Measurements from ENCODE around the gene SAA4.
"Not testable (repeated sequence)": the region's sequence is repeated elsewhere in the genome, so short reads cannot be mapped to it uniquely, and the experiment has no call there.

Gene SAA4, protein sequence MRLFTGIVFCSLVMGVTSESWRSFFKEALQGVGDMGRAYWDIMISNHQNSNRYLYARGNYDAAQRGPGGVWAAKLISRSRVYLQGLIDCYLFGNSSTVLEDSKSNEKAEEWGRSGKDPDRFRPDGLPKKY

DNA sequence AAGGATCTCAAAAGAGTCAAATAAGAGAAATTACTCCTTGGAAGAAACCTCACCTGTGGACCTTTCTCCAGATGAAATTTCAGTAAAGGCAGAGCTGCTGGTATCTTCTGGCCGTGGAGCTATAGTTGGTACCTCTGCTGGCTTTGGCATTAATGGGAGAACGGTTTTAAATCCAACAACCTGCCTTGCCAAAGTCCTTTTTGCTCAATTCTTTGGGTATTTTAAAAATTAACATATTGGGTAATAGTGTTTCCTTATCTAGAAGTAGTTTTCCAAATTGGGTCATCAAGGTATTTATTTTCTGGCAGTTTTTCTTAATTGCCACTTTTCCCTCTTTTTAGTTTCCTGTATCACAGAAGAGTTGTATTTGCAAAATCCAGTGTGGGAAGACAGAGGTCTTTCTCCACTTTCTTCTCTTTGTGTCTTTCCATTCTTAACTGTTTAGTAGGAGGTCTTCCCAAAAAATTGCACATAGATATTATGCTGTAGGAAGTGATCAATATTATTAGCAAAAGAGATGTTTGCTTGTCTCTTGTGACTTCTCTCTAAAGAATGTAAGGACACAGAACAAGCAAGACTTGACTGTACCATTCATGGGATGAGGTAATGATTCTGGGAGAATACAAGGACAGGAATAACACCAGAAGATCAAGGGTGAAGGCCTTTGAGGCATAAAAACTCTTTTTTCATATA lies at the start of gene SAA4:
TSS of gene SAA4 (minus strand) at position 139 of the 693 bp plus-strand sequence. CDS start 876 bp downstream, outside the sequence.
- DNase-seq = no peak

DNA sequence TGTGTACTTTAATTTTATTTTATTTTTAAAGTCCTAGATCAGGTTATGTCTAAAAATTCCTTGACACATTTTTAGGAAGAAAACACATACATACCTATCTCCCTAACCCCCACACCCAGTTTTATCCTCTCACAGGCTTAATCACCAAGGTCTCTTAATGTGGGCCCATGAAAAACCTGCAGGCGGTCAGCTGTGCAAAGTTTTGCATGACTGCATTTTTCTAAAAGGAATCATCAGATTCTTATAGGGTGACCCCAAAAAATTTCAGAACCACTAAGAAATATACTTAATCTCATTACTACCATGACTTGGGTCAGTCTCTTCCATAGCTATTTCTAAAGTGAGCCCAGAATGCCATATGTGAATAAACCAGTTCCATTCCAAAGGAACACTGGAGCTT lies 49.2 kb upstream of the SAA4 start:
- no peak for DNase-seq

DNA sequence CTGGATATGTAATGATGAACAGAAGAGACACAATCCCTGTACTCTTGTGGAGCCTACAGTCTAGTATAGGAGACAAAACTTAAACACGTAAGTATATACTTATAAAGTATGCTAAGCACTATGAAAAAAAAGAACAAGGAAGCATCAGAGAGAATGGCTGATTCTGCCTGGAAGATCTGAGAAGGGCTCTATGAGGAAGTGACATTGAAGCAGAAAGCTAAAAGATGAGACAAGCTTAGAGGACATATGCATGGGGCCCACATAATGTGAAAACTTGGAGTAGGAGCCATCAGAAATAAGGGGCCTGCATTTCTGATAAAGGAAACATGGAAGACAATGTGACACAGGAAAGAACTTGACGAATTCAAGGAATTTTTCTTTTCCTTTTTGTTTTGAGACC lies 46.0 kb upstream of the SAA4 start:
- DNase-seq = no peak

DNA sequence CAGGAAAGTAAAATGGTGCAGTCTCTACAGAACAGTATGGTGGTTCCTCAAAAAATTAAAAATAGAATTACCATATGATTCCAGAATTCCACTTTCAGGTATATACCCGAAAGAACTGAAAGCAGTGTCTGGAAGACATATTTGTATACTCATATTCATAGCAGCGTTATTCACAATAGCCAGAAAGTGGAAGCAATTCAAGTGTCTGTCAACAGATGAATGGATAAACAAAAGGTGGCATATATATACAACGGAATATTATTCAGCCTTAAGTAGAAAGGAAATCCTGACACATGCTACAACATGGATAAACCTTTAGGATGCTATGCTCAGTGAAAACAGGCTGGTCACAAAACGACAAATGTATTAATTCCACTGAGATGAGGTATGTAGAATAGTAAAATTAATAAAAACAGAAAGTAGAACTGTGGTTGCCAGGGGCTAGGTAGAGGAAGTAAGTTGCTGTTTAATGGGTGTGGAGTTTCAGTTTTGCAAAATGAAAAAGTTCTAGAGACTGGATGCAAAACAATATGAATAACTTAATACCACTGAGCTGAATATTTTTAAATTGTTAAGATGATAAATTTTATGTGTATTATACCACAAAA lies 43.9 kb upstream of the SAA4 start:
- no peak for DNase-seq

DNA sequence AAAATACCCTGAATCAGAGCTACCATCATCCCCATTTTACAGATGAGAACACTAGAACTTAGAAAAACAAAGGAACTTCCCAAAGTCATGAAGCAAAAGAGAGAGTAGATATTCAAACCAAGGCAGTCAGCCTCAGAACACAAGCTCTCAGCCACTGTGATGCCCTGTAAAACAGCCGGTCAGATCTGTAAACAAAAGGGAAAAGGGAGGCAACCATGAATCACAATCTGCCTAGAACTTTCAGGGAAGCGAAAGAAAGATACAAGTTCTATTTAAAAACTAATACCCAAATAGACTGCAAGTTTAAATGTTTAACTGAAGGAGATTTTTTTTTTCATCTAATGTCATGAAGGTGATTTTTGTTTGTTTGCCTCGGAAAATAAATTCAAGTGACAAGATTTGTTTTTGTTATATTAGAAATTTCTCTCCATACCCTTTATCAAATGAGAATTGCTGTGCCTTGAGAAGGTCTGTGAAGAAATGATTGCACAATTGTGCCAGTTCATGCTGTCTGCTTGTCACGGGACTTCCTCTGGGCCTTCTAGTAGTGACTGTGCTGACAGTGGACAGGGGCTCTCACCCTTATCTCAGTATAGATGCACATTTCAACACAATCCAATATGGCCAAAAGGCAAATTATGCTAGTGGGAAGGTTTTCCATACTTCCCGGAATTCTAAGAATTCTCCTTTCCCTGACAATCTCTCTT lies 41.1 kb upstream of the SAA4 start:
- DNase-seq = no peak

DNA sequence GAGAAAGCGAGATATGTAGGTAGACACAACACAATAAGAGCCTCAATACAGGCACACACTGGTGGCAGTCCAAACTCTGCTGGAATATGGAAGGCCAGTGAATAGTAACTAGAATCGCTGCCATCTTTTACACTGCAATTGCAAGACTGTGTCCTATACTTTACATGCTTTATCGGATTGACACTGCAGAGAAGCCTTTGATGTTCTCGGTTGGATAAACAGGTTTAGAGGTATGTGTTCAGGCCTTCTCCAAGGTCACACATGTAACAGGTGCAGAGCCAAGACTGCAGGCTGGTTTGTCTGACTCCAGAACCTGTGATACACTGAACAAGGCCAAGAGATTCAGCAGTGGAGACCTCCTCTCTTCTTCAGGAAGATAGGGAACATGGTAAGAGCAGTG lies 34.6 kb upstream of the SAA4 start:
- no peak for DNase-seq

DNA sequence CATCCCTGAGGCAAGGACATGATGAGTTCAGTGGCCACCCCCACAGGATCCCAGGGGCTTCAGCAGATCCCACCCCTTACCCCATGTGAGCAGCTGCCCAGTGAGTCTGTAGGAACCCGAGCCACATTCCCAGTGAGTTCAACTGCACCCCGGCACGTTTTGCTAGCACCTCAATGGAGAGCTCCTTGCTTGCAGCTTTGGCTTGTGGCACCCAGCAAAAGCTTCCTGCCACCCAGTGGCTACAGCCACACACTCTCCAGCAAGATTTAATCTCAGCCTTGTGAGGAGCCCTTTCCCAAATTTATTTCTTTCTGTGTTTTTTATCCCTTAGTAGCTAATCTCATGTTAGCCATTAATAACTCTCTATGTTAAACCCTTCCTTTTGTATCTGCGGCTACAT lies 33.5 kb upstream of the SAA4 start:
- DNase-seq = no peak

DNA sequence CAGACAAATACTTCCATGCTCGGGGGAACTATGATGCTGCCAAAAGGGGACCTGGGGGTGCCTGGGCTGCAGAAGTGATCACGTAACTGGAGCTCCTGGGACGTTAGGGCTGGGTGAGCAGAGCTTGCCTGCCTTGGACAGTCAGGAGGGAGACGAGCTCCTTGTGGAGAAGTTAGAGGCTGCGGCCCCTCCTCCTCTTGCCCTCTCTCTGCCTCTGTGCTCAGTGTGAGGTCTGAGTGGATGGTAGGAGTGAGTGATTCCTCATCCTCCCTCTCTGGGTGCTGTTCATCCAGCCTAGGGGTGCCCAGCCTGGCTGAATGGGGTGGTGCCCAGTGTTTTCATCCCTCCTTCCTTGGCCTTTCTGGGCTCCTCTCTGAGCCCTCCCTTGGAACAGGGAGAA lies 32.6 kb upstream of the SAA4 start:
- not testable (repeated sequence) for DNase-seq

DNA sequence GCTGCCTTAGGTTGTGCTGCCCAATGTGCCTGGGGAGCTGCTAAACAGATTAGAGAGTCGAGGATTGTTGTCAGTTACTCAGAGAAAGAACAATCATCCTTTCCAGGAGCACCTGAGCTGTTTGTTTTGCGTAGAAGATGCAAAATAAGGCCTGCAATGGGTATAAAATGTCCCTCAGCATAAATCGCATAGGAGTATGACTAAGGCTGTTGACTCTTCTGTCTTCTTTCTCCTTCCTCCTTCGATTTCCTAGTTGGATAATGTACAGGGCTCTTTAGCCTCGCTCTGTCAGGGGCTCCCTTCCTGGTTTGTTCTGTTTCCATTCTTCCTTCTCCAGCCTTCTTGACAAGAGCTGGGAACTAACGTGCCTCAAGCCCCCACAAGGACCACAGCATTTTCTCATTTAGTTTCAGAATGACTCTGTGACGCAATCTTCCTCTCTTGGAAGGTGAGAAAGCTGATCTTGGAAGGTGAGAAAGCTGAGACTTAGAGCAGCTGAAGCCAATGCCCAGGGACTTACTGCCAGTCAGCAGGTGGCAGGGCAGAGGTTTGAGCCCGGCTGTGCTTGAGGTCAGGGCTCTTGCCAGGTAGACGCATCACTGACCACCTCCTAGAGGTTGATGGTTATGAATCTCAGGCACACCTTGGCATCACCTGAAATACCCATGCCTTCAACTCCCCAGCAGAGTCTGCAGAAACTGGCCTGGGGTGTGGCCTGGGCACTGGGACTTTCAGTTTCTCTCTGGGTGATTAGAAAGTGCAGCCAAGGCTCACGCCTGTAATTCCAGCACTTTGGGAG lies 30.9 kb upstream of the SAA4 start:
- DNase-seq = not testable (repeated sequence)

DNA sequence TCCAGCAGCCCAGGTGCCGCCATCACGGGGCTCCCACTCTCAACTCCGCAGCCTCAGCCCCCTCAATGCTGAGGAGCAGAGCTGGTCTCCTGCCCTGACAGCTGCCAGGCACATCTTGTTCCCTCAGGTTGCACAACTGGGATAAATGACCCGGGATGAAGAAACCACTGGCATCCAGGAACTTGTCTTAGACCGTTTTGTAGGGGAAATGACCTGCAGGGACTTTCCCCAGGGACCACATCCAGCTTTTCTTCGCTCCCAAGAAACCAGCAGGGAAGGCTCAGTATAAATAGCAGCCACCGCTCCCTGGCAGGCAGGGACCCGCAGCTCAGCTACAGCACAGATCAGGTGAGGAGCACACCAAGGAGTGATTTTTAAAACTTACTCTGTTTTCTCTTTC lies 29.3 kb upstream of the SAA4 start, which contains the start of gene SAA1:
TSS of gene SAA1 (plus strand) at position 316 of the 400 bp plus-strand sequence. CDS start 624 bp downstream, outside the sequence.
- DNase-seq = no peak

DNA sequence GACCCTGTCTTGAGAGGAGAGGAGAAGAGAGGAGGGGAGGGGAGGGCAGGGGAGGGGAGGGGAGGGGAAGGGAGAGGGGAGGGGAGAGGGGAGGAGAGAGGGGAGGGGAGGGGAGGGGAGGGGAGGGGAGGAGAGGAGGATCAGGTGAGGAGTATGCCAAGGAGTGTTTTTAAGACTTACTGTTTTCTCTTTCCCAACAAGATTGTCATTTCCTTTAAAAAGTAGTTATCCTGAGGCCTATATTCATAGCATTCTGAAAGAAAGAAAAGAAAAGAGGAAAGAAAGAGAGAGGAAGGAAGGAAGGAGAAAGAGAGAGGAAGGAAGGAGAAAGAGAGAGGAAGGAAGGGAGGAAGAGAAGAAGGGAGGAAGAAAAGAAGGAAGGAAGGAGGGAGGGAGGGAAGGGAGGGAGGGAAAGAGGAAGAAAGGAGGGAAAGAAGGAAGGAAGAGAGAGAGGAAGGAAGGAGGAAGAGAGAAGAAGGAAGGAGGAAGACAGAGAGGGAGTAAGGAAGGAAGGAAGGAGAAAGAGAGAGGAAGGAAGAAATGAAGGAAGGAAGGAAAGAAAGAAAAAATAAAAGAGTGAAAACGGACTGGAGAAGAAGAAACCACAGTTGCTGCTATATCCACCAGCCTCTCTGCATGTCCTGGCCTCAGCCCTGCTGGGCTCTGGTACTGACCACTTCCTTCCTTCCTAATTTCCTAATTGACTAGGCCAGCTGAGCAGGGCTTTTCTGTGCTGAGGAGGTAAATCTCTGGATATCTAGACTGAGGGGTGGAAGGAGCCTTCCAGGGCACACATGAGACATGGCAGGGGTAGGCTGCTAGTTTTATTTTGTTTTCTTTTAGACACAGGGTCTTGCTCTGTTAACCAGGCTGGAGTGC lies 28.3 kb upstream of the SAA4 start:
- no peak for DNase-seq

DNA sequence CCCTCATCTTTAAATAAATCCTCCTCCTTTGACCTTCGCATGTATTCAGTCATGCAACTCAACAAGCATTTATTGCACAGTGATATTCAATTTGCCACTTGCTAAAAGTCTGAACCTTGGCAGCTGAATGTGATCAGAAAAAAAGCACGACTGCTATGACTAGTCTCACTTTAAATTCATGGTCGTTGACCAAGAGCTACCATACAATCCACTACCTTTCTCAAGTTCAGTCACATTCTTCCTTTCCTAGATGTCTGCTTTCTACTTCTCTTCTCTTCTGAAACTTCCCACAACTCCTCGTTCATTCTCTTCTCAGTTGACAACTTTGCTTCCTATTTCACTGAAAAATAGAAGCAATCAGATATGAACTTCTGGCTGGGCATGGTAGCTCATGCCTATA lies 27.4 kb upstream of the SAA4 start:
- no peak for DNase-seq

DNA sequence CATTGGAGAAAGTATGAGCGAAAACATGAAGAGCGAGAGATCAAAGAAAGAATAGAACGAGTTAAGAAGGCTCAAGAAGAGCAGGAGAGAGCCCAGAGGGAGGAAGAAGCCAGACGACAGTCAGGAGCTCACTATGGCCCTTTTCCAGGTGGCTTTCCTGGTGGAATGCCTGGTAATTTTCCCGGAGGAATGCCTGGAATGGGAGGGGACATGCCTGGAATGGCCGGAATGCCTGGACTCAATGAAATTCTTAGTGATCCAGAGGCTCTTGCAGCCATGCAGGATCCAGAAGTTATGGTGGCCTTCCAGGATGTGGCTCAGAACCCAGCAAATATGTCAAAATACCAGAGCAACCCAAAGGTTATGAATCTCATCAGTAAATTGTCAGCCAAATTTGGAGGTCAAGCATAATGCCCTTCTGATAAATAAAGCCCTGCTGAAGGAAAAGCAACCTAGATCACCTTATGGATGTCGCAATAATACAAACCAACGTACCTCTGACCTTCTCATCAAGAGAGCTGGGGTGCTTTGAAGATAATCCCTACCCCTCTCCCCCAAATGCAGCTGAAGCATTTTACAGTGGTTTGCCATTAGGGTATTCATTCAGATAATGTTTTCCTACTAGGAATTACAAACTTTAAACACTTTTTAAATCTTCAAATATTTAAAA lies 26.2 kb upstream of the SAA4 start:
- DNase-seq = not testable (repeated sequence)

DNA sequence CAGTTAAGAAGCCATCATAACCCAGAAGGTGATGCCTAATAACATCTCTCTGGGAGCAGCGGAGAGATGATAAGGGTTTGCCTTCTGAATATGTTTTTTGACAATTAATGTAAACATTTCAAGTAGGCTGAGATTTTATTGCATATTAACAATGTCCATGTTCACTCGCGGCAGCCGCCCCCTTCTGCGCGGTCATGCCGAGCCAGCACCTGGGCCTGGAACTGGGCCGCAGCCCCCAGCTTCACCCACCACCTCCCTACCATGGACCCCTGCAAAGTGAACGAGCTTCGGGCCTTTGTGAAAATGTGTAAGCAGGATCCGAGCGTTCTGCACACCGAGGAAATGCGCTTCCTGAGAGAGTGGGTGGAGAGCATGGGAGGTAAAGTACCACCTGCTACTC lies 25.1 kb upstream of the SAA4 start:
- DNase-seq = no peak

DNA sequence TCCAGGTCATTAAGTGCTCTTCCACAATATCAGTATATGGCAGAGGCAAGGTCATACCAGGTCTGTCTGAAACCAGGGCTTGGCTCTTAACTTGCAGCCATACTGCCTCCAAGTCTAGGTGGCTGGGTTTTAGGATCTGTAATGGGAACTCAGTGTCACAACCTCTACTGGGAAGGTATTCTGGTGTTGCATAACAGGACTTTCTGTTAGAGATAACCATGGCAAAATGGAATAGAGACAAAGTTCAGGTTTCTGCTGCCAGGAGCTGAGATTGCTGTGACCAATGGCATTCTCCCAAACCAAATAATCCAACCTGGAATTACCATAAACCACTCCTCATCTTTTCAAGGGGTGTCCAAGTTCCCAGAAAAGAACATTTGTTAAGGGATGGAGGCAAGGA lies 22.7 kb upstream of the SAA4 start:
- DNase-seq = no peak

DNA sequence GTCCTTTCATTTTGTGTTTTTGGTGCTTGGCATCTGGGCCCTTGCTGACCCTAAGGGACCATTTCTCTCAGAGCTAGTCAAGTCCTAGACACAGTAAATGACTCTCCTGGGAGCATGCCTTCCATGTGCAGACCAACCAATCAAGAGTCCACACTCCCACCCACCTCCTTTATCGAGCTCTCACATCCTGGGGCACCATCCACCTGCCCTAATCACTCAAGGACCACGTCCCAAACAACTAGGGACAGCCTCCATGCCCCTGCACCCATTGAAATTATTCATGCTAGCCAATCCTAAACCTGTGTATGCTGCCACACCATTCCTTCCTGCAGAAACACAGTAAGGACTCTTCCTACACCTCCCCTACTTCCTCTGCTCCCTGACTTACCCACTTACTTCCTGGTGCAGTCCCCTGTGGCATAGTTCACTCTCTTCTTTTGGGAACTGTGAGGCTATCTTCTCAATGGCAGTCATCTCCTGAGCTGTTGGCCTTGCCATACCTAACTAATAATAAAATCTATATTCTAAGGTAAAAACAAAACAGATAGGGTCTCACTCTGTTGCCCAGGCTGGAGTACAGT lies 18.3 kb upstream of the SAA4 start:
- no peak for DNase-seq

DNA sequence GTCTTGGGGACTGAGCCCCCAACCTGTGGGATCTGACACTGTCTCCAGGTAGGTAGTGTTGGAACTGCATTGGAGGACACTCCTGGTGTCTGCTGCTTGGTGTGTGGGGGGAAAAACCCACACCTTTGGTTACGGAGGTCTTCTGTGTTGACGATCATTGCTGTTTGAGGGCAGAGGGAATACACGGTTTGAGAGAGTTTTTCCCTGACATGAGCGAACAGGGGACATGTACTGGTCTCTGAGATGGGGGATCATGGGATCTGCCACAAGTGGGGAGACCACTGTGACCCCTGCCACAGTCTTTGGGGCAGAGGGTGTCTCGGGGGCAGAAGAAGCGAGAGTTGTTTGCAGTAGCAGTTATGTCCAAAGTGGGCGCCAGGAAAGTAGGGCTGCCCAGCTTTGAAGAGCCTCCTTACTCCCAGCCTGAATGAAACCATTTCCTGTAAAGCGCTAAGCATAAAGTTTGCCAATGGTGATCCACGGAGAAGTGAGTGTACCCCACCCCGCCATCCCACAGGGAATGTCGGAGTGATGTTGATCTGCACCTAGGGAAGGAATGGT lies 17.3 kb upstream of the SAA4 start:
- no peak for DNase-seq

DNA sequence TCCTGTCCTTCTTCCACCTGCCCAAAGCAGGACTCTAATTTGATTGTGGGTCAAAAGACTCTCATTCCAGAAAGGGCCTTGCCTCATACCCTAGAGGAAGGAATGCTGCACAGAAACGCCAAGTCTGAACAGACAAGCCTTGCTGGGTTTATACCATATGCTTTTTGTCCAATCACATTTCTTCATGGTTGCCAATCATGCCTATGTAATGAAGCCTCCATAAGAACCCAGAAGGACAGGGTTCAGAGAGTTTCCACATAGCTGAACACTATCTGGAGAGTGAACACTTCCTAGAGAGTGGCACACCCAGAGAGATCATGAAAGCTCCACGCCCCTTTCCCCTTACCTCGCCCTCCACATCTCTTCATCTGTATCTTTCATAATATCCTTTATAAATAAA lies 16.6 kb upstream of the SAA4 start:
- DNase-seq = no peak

DNA sequence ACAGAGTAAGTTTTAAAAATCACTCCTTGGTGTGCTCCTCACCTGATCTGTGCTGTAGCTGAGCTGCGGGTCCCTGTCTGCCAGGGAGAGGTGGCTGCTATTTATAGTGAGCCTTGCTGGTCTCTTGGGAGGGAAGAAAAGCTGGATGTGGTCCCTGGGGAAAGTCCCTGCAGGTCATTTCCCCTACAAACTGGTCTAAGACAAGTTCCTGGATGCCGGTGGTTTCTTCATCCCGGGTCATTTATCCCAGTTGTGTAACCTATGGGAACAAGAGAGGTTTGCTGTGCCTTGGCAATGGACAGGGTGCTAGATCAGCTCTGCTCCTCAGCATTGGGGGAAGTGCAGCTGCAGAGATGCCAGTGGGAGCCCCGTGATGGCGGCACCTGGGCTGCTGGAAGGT lies 12.0 kb upstream of the SAA4 start, which contains the start of gene SAA2:
TSS of gene SAA2 (minus strand) at position 108 of the 400 bp plus-strand sequence. CDS start 657 bp downstream, outside the sequence.
- no peak for DNase-seq

DNA sequence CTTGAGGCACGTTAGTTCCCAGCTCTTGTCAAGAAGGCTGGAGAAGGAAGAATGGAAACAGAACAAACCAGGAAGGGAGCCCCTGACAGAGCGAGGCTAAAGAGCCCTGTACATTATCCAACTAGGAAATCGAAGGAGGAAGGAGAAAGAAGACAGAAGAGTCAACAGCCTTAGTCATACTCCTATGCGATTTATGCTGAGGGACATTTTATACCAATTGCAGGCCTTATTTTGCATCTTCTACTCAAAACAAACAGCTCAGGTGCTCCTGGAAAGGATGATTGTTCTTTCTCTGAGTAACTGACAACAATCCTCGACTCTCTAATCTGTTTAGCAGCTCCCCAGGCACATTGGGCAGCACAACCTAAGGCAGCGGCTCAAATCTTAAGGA lies 10.6 kb upstream of the SAA4 start:
- not testable (repeated sequence) for DNase-seq
